Neural progenitor cell (in vitro differentiated cells): ENCODE data around the gene TPH1.

Experiments used
- CTCF ChIP-seq: fragments of 200-600 bp; sonication (generic); IDR thresholded peaks from 2 replicates; pipeline ENCODE4 v1.5.1; 2017; ENCODE audit warnings: antibody characterized with exemption, mild to moderate bottlenecking
- EZH2 ChIP-seq: fragments of 200-600 bp; sonication (generic); IDR thresholded peaks from 2 replicates; pipeline ENCODE4 v1.6.1; 2017; ENCODE audit warnings: antibody characterized with exemption, mild to moderate bottlenecking, moderate library complexity
- EZH2phosphoT487 ChIP-seq: fragments of 200-600 bp; sonication (generic); IDR thresholded peaks from 2 replicates; pipeline ENCODE4 v1.6.1; 2017; ENCODE audit warnings: antibody characterized with exemption

- no peak for TF ChIP-seq CTCF
- TF ChIP-seq EZH2: no peak
- no peak for TF ChIP-seq EZH2phosphoT487
Observed at GRCh38 chr11:18065572-18065971, 19.5 kb upstream of the TPH1 start.
